Stimulated activated naive CD8-positive, alpha-beta T cell treated with anti-CD3 and anti-CD28 coated beads, Interleukin-15, Interleukin-2, amounts not matched to agents 100 ng/mL and 50 ng/mL, for 24 hours (primary cell): Measurements from ENCODE around the gene UBR3.

Experiments used
- H3K27ac Mint-ChIP-seq: one replicate; pipeline ENCODE4 v1.8.0; 2021; ENCODE audit warnings: mild to moderate bottlenecking, mixed read lengths
- H3K27me3 Mint-ChIP-seq: one replicate; pipeline ENCODE4 v1.8.0; 2021; ENCODE audit warnings: mixed read lengths
- H3K36me3 Mint-ChIP-seq: one replicate; pipeline ENCODE4 v1.8.0; 2021; ENCODE audit warnings: low read depth, mixed read lengths
- H3K4me1 Mint-ChIP-seq: one replicate; pipeline ENCODE4 v1.8.0; 2021; ENCODE audit warnings: low read depth, mixed read lengths
- H3K4me3 Mint-ChIP-seq: one replicate; pipeline ENCODE4 v1.8.0; 2021; ENCODE audit warnings: mild to moderate bottlenecking, mixed read lengths
- H3K9me3 Mint-ChIP-seq: one replicate; pipeline ENCODE4 v1.8.0; 2021; ENCODE audit warnings: mixed read lengths

UBR3 gene

DNA sequence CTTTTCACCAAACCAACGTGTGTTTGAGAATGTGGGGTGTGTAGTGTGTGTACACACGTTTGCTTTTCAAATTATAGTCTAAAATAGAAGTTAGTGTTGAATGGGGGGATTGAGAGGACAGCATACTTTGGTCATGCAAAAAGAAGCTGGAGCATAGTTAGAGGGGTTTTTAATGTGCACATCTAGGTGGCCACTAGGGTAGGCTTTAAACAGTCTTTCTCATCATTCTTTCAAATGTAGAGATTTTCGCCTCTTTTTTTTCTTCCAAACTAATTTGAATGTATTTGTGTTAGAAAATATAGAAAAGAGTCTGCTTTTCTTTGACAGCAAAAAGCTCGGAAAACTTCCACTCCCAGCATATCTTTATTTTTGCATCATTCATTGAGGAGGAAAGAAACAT, 185.5 kb downstream of the UBR3 start:
- H3K4me3 Mint-ChIP-seq = no peak overlapping the region
- peaks cover 6% of the 10 kb centered on the region for H3K36me3 Mint-ChIP-seq
- H3K4me1 Mint-ChIP-seq = no peaks in the 10 kb centered on the region
- no peaks in the 10 kb centered on the region for H3K27me3 Mint-ChIP-seq
- no peak overlapping the region for H3K27ac Mint-ChIP-seq
- H3K9me3 Mint-ChIP-seq = no peaks in the 10 kb centered on the region

DNA sequence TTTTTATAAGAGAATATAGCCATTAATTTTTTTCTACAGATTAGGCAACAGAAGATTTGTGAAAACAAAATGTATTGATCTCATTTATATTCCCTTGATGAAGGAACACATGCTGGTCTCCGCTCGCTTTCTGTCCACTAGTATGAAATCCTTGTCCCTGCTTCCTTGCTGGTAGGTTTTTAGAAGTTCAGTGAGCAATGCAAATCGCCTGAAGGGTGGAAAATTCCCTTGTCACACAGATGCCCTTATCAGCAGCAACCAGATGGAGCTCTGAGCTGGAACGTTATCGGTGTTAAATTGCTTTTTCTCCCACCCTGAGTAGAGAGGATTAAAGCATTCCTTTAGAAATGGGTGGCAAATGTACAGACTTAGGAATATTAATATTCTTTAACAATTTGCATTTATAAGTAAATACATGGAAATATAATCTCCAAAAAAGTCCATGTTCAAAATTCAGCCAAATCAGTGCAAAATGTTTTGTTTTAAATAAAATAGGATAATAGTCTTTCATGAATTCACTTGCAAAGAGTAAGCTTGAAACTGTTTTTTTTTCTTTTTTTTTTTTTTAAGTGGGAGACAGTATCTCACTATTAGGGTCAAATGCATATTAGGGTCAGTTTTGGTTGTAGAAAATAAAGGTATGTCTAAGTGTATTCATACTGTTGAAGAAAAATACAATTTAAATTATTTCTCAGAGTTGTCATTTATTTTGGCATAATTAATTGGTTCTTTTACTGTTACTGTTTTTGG, 186.7 kb downstream of the UBR3 start:
- H3K4me3 Mint-ChIP-seq = no peak overlapping the region
- H3K27me3 Mint-ChIP-seq = no peaks in the 10 kb centered on the region
- H3K4me1 Mint-ChIP-seq = no peaks in the 10 kb centered on the region

GRCh38 chr2:170014769-170015168, 187.5 kb downstream of the UBR3 start:
- Mint-ChIP-seq H3K27ac (no peak overlapping the region), H3K4me3 (no peak overlapping the region), H3K27me3 (no peaks in the 10 kb centered on the region)

More for the DNA sequence above, 186.7 kb downstream of the UBR3 start:
- H3K36me3 Mint-ChIP-seq = peaks cover 8% of the 10 kb centered on the region
- H3K27ac Mint-ChIP-seq = no peak overlapping the region
- no peaks in the 10 kb centered on the region for H3K9me3 Mint-ChIP-seq

DNA sequence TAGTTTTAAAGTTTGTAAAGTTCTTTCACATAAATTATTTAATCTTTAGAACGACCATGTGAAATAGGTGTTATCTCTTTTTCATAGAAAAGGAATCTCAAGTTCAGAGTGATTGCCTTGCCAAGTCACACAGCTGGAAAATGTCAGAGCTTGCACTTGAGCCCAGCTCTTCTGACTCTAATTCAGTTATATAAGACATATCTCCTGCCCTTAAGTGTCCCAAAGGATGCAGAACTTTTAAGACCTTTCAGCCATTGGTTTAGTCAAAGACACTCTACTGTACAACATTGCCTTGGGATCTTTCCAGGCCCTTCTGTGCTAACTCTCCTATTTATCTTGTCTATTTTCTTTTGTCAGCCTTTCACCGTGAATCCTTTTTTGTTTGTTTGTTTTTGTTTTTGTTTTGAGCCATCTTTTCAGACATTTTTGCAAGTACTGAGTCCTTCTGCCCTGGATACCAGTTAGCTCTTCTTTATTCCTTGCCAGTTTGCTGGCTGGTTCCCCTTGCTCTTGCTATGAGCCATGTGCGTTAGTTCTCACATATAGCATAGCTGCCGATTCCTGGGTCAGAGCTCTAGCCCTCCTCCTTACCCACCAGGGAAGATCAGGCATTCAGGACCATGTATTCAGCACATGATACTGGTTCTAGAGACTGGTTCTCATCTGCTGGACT, 190.7 kb downstream of the UBR3 start:
- H3K36me3 Mint-ChIP-seq = peaks cover 8% of the 10 kb centered on the region
- no peak overlapping the region for H3K27ac Mint-ChIP-seq
- H3K9me3 Mint-ChIP-seq = no peaks in the 10 kb centered on the region
- no peak overlapping the region for H3K4me3 Mint-ChIP-seq
- H3K4me1 Mint-ChIP-seq = no peaks in the 10 kb centered on the region
- no peaks in the 10 kb centered on the region for H3K27me3 Mint-ChIP-seq

More at GRCh38 chr2:170014769-170015168, 187.5 kb downstream of the UBR3 start:
- Mint-ChIP-seq H3K4me1 (no peaks in the 10 kb centered on the region), H3K36me3 (peaks cover 10% of the 10 kb centered on the region), H3K9me3 (no peaks in the 10 kb centered on the region)

GRCh38 chr2:170019060-170019805, 192.0 kb downstream of the UBR3 start:
- H3K36me3 Mint-ChIP-seq = peaks cover 9% of the 10 kb centered on the region
- no peaks in the 10 kb centered on the region for H3K27me3 Mint-ChIP-seq
- no peak overlapping the region for H3K4me3 Mint-ChIP-seq
- no peak overlapping the region for H3K27ac Mint-ChIP-seq
- no peaks in the 10 kb centered on the region for H3K4me1 Mint-ChIP-seq
- no peaks in the 10 kb centered on the region for H3K9me3 Mint-ChIP-seq

DNA sequence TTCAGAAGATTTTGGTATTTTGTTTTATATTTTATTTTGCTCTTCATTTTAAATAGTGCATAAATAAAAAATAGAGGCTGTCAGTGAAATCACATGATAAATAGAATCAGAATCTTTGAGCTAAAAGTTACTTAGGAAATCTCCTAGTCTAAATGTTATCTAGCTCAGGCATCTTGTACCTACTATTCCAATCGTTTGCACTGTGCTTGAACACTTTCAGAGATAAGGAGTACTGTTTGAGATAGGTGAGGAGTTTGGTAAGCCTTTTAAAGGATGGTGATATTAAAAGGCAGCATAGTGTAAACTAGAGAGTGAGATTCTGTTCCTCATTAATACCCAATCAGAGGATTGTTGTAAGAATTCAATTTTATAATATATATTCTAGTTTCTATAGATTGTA, 193.5 kb downstream of the UBR3 start:
- peaks cover 9% of the 10 kb centered on the region for H3K36me3 Mint-ChIP-seq
- H3K9me3 Mint-ChIP-seq = no peaks in the 10 kb centered on the region
- no peak overlapping the region for H3K4me3 Mint-ChIP-seq
- no peaks in the 10 kb centered on the region for H3K4me1 Mint-ChIP-seq
- no peak overlapping the region for H3K27ac Mint-ChIP-seq
- no peaks in the 10 kb centered on the region for H3K27me3 Mint-ChIP-seq

DNA sequence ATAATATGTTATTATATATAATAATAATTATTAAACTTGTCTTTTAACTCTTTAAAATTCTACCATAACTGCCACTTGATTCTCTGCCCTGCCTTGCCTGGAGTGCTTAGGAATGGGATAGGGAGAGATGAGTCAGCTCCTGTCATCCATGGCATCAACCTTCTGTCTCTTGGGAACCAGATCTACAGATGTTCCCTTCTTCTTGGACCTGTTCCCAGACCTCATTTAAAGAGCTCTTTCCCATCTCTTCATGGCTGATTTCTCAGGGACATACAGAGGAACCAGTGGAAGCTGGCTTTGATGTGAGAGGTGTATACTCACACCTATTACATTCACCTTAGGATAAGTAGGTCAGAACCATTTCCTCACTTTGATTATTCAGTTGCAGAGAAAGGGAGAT, 195.4 kb downstream of the UBR3 start:
- Mint-ChIP-seq H3K4me3 (no peak overlapping the region), H3K36me3 (peaks cover 9% of the 10 kb centered on the region), H3K4me1 (no peaks in the 10 kb centered on the region), H3K27me3 (no peaks in the 10 kb centered on the region), H3K9me3 (no peaks in the 10 kb centered on the region), H3K27ac (no peak overlapping the region)

DNA sequence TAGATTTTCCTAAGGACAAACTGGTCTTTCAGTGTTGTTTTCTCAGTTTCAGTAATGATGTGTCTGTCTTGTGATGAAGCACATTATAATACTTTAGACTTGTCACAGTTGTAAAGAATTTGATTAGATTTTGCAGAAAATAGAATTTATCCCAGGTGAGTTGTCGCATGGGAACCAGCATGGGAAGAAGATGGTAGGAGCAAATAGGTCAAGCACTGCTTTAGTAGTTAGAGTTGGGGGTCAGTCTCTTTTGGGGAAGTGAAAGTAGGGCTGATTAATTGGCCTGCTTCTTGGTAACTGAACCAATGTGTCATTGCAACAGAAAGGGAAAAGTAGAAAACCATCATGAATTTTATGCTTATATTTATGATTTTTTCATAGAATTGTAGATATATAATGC, 197.5 kb downstream of the UBR3 start:
- Mint-ChIP-seq H3K4me1 (no peaks in the 10 kb centered on the region), H3K27ac (no peak overlapping the region), H3K36me3 (peaks cover 17% of the 10 kb centered on the region), H3K27me3 (no peaks in the 10 kb centered on the region), H3K9me3 (no peaks in the 10 kb centered on the region), H3K4me3 (no peak overlapping the region)

- Mint-ChIP-seq H3K27me3 (no peaks in the 10 kb centered on the region), H3K9me3 (no peaks in the 10 kb centered on the region), H3K36me3 (peaks cover 22% of the 10 kb centered on the region), H3K4me1 (no peaks in the 10 kb centered on the region), H3K4me3 (no peak overlapping the region), H3K27ac (no peak overlapping the region)
Measured at GRCh38 chr2:170025223-170025622, 198.0 kb downstream of the UBR3 start.

DNA sequence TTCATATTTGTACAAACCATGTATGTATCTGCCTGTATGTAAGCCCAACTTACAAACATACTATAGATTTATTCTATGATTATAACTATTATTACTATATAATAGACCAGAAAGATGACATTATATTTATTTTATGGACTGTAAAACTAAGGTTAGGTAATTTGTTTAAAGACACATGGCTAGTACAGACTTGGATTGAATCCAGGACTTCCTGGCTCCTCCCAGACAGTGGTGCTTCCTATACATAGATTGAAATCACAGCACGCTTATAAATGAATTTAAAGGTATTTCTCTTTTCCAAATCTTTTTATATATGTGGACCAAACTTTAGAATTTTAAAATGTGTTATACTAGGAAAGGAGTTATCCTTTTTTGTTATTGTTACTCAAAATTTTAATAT, 199.1 kb downstream of the UBR3 start:
- H3K4me1 Mint-ChIP-seq = no peaks in the 10 kb centered on the region
- no peaks in the 10 kb centered on the region for H3K27me3 Mint-ChIP-seq
- no peak overlapping the region for H3K4me3 Mint-ChIP-seq
- H3K36me3 Mint-ChIP-seq = peaks cover 30% of the 10 kb centered on the region
- H3K27ac Mint-ChIP-seq = no peak overlapping the region
- no peaks in the 10 kb centered on the region for H3K9me3 Mint-ChIP-seq

GRCh38 chr2:170029551-170029950, 202.3 kb downstream of the UBR3 start:
- Mint-ChIP-seq H3K9me3 (no peaks in the 10 kb centered on the region), H3K4me1 (no peaks in the 10 kb centered on the region), H3K4me3 (no peak overlapping the region), H3K36me3 (peaks cover 38% of the 10 kb centered on the region), H3K27me3 (no peaks in the 10 kb centered on the region), H3K27ac (no peak overlapping the region)

DNA sequence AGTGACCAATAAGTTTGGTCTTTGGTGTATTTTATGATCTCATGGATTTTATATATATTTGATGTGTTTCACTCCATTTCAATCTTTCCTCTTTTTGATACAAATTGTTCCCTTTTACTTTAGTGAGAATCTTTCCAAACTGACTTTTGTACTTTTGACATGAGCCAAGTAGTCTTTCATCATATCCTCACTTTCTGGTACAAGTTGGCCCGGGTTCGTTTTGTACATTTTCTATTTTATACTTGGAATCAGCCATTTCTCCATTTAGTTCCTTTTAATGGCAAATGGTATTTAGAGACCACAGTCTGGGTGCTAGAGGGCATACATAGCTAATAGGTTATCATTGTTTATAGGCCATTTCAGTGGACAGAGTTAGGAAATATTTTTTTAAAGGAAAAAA, 202.8 kb downstream of the UBR3 start:
- no peak overlapping the region for H3K27ac Mint-ChIP-seq
- H3K4me3 Mint-ChIP-seq = no peak overlapping the region
- H3K36me3 Mint-ChIP-seq = peaks cover 38% of the 10 kb centered on the region
- no peaks in the 10 kb centered on the region for H3K4me1 Mint-ChIP-seq
- H3K9me3 Mint-ChIP-seq = no peaks in the 10 kb centered on the region
- H3K27me3 Mint-ChIP-seq = no peaks in the 10 kb centered on the region

GRCh38 chr2:170031288-170031687, 204.0 kb downstream of the UBR3 start:
- H3K9me3 Mint-ChIP-seq = no peaks in the 10 kb centered on the region
- peaks cover 43% of the 10 kb centered on the region for H3K36me3 Mint-ChIP-seq
- H3K4me3 Mint-ChIP-seq = no peak overlapping the region
- no peaks in the 10 kb centered on the region for H3K4me1 Mint-ChIP-seq
- H3K27ac Mint-ChIP-seq = no peak overlapping the region
- no peaks in the 10 kb centered on the region for H3K27me3 Mint-ChIP-seq

DNA sequence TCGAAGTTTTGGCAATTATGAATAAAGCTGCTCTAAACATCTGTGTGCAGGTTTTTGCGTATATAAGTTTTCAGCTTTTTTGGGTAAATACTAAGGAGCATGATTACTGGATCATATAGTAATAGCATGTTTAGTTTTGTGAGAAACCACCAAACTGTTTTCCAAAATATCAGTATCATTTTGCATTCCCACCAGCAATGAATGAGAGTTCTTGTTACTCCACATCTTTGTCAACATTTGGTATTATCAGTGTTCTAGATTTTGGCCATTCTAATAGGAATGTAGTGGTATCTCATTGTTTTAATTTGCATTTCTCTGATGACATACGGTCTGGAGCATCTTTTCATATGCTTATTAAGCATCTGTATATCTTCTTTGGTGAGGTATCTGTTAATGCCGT, 207.3 kb downstream of the UBR3 start:
- Mint-ChIP-seq H3K36me3 (peaks cover 43% of the 10 kb centered on the region), H3K9me3 (no peaks in the 10 kb centered on the region), H3K27ac (no peak overlapping the region)

GRCh38 chr2:170038734-170039133, 211.5 kb downstream of the UBR3 start:
- H3K36me3 Mint-ChIP-seq = peaks cover 37% of the 10 kb centered on the region
- H3K27ac Mint-ChIP-seq = no peak overlapping the region
- H3K4me1 Mint-ChIP-seq = no peaks in the 10 kb centered on the region
- H3K27me3 Mint-ChIP-seq = no peaks in the 10 kb centered on the region
- H3K9me3 Mint-ChIP-seq = no peaks in the 10 kb centered on the region
- no peak overlapping the region for H3K4me3 Mint-ChIP-seq

More for the DNA sequence above, 207.3 kb downstream of the UBR3 start:
- Mint-ChIP-seq H3K4me3 (no peak overlapping the region), H3K4me1 (no peaks in the 10 kb centered on the region), H3K27me3 (no peaks in the 10 kb centered on the region)
